Keratinocyte (primary cell): ENCODE results near the gene MIF4GD. TPM values are rescaled to one million over a fixed set of nuclear protein-coding genes. Genes with fewer than 3 reads are reported as not detected.

ENCODE experiments used
- DNase-seq: peaks from one replicate; pipeline ENCODE4 v3.0.0-alpha.2; 2011; ENCODE audit warnings: low read depth, missing footprints, low spot score
- FAIRE-seq: peaks from 2 replicates; lab custom pipeline; 2011; peaks lifted over from hg19 to GRCh38; lab: Jason Lieb, UNC
- H2AFZ ChIP-seq: 2 replicates; pipeline ENCODE4 v1.6.0; 2012; ENCODE audit warnings: low read length, control low read depth, inconsistent platforms; ENCODE audit not compliant: control insufficient read depth
- H3K27ac ChIP-seq: 2 replicates; pipeline ENCODE4 v1.5.1; 2011; ENCODE audit warnings: low read length; ENCODE audit not compliant: control insufficient read depth, insufficient read depth
- H3K27me3 ChIP-seq: 3 replicates; pipeline ENCODE4 v1.6.0; 2011; ENCODE audit warnings: low read length; ENCODE audit not compliant: control insufficient read depth, insufficient read depth; ENCODE audit errors: extremely low read depth
- H3K36me3 ChIP-seq, 2 experiments: 2 replicates in 1 of 2; 3 replicates in 1 of 2; pipeline ENCODE4 v1.5.1; 2011; ENCODE audit warnings: low read length in 2 of 2, mild to moderate bottlenecking in 1 of 2; ENCODE audit not compliant: control insufficient read depth in 2 of 2, insufficient read depth in 2 of 2; ENCODE audit errors: extremely low read depth in 1 of 2
- H3K4me1 ChIP-seq: 3 replicates; pipeline ENCODE4 v1.5.1; 2011; ENCODE audit warnings: low read length; ENCODE audit not compliant: control insufficient read depth, insufficient read depth; ENCODE audit errors: extremely low read depth
- H3K4me2 ChIP-seq: 3 replicates; pipeline ENCODE4 v1.6.0; 2011; ENCODE audit warnings: low read depth, low read length; ENCODE audit not compliant: control insufficient read depth, insufficient read depth; ENCODE audit errors: extremely low read depth
- H3K4me3 ChIP-seq, 3 experiments: fragments of 200-600 bp in 1 of 3; sonication (generic) in 1 of 3; 2 replicates in 2 of 3; 3 replicates in 1 of 3; pipeline ENCODE4 v1.5.1; 2011 to 2016; ENCODE audit warnings: low read length in 3 of 3, mild to moderate bottlenecking in 3 of 3, control low read depth in 2 of 3, inconsistent platforms in 1 of 3, low read depth in 1 of 3, mixed read lengths in 1 of 3, mixed run types in 1 of 3, moderate library complexity in 1 of 3; ENCODE audit not compliant: control insufficient read depth in 2 of 3, insufficient read depth in 2 of 3; ENCODE audit errors: extremely low read depth in 1 of 3
- H3K79me2 ChIP-seq: 2 replicates; pipeline ENCODE4 v1.6.0; 2012; ENCODE audit warnings: low read length; ENCODE audit not compliant: control insufficient read depth, insufficient read depth
- H3K9ac ChIP-seq: 3 replicates; pipeline ENCODE4 v1.6.0; 2011; ENCODE audit warnings: low read length; ENCODE audit not compliant: control insufficient read depth, insufficient read depth; ENCODE audit errors: extremely low read depth
- H3K9me1 ChIP-seq: 3 replicates; pipeline ENCODE4 v1.6.0; 2011; ENCODE audit warnings: low read length; ENCODE audit not compliant: control insufficient read depth, insufficient read depth; ENCODE audit errors: extremely low read depth
- H3K9me3 ChIP-seq: 2 replicates; pipeline ENCODE4 v1.5.1; 2012; ENCODE audit warnings: low read depth, low read length; ENCODE audit not compliant: control insufficient read depth
- H4K20me1 ChIP-seq: 3 replicates; pipeline ENCODE4 v1.6.0; 2011; ENCODE audit warnings: low read length; ENCODE audit not compliant: control insufficient read depth, insufficient read depth; ENCODE audit errors: extremely low read depth
- CTCF ChIP-seq, 3 experiments: IDR thresholded peaks in 1 of 3; conservative IDR thresholded peaks in 1 of 3; optimal IDR thresholded peaks in 1 of 3; 2 replicates in 2 of 3; 3 replicates in 1 of 3; pipeline versions ENCODE3 to v1.5.1; 2011; ENCODE audit warnings: low read length in 3 of 3, mild to moderate bottlenecking in 3 of 3, moderate library complexity in 2 of 3, control low read depth in 1 of 3, inconsistent platforms in 1 of 3; ENCODE audit not compliant: insufficient read depth in 2 of 3; ENCODE audit errors: extremely low read depth in 1 of 3
- EZH2 ChIP-seq: IDR thresholded peaks from one replicate; pipeline ENCODE4 v1.6.1; 2012; ENCODE audit warnings: inconsistent platforms, mild to moderate bottlenecking, low read length, moderate library complexity
- dilution Hi-C: fragments of 300-500 bp; cut with MboI; formaldehyde crosslinking; loops from one replicate; pipeline ENCODE4 v1.7.0; 2020; ENCODE audit warnings: low sequenced_read_pairs; ENCODE audit not compliant: extremely low pct_ligation_motif_present
- polyA plus RNA-seq, 5 experiments: library from polyadenylated mRNA; depleted of rRNA in 3 of 5; stranded (reverse) in 3 of 5; stranded (forward) in 1 of 5; unstranded in 1 of 5; fragments of >200 nt; gene quantifications; 1 replicate in 1 of 5; 2 replicates in 3 of 5; 3 replicates in 1 of 5; pipeline versions ENCODE4 v1.2.1 to v1.2.3, GENCODE V29; 2011 to 2012; ENCODE audit warnings: missing spikeins in 2 of 5, low read depth in 1 of 5, low replicate concordance in 1 of 5

MIF4GD gene
- polyA plus RNA-seq, 1 donor (not counting 4 experiments of a cell fraction or from before 2014, with no cell fraction given): 15.9 TPM

GRCh38 chr17:75241502-75241901 is 29.5 kb downstream of the MIF4GD start:
- H3K4me3 ChIP-seq: no peak overlapping the region
- no peaks in the 10 kb centered on the region for H3K4me1 ChIP-seq
- H3K27ac ChIP-seq: no peak overlapping the region
- no peaks in the 10 kb centered on the region for H3K9me3 ChIP-seq
- no peaks in the 10 kb centered on the region for H3K9me1 ChIP-seq
- no peak overlapping the region for H3K4me2 ChIP-seq
- no peak overlapping the region for H3K9ac ChIP-seq
- peaks cover 9% of the 10 kb centered on the region for H4K20me1 ChIP-seq
- dilution Hi-C loops: no loop called here
- no peak overlapping the region for H2AFZ ChIP-seq
- H3K27me3 ChIP-seq: no peaks in the 10 kb centered on the region
- H3K79me2 ChIP-seq: no peaks in the 10 kb centered on the region
- peaks cover 62 to 79% of the 10 kb centered on the region in 2 experiments for H3K36me3 ChIP-seq
- no peak for DNase-seq
- FAIRE-seq: no peak
- TF ChIP-seq CTCF (optimal IDR thresholded peaks at IDR 0.05 in 1 of 3, IDR thresholded peaks at IDR 0.05 in 1 of 3, conservative IDR thresholded peaks at IDR 0.05 in 1 of 3; ENCODE audit: extremely low read depth in 1 of 3, insufficient read depth in 2 of 3, low read length in 3 of 3) (no peak), EZH2 (no peak)

- peaks cover 9% of the 10 kb centered on the region for H4K20me1 ChIP-seq
- H3K9me3 ChIP-seq: no peaks in the 10 kb centered on the region
- H3K4me2 ChIP-seq: no peak overlapping the region
- H3K27me3 ChIP-seq: no peaks in the 10 kb centered on the region
- H3K4me1 ChIP-seq: no peaks in the 10 kb centered on the region
- no peak overlapping the region for H3K9ac ChIP-seq
- DNase-seq (no peak), FAIRE-seq (no peak)
- no peaks in the 10 kb centered on the region for H3K9me1 ChIP-seq
- H3K79me2 ChIP-seq: no peaks in the 10 kb centered on the region
- H3K36me3 ChIP-seq: peaks cover 58 to 78% of the 10 kb centered on the region in 2 experiments
- no peak overlapping the region for H3K27ac ChIP-seq
- H2AFZ ChIP-seq: no peak overlapping the region
- TF ChIP-seq CTCF (optimal IDR thresholded peaks at IDR 0.05 in 1 of 3, IDR thresholded peaks at IDR 0.05 in 1 of 3, conservative IDR thresholded peaks at IDR 0.05 in 1 of 3; ENCODE audit: extremely low read depth in 1 of 3, insufficient read depth in 2 of 3, low read length in 3 of 3) (no peak), EZH2 (no peak)
- dilution Hi-C loops: no loop called here
- no peak overlapping the region for H3K4me3 ChIP-seq
Measured at GRCh38 chr17:75241143-75241430, 29.9 kb downstream of the MIF4GD start.
